HG03520 (cell line): ENCODE results near the gene BAHCC1.

Experiments
- ATAC-seq: cut with Tn5 transposase; IDR thresholded peaks from one replicate; pipeline ENCODE4 v1.9.1; 2021; ENCODE audit warnings: mild to moderate bottlenecking, moderate library complexity; ENCODE audit not compliant: unreplicated experiment

BAHCC1 gene

DNA sequence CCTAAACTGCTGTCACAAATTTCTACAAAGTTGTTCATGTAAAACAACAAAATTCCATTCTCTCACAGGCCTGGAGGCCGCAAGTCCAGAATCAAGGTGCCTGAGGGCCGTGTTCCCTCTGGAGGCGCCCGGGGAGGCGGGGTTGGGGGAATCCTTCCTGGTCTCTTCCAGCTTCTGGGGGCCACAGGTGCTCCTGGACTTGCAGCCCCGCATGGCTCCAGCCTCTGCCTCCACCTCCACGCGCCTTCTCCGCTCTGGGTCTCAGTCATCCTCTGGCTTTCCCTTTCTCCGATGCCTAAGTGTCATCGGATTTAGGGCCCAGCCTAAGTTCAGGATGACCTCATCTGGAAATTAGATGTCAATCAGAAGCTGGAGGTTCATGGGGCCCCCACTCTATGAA lies 28.6 kb upstream of the BAHCC1 start:
- ATAC-seq: no peak

DNA sequence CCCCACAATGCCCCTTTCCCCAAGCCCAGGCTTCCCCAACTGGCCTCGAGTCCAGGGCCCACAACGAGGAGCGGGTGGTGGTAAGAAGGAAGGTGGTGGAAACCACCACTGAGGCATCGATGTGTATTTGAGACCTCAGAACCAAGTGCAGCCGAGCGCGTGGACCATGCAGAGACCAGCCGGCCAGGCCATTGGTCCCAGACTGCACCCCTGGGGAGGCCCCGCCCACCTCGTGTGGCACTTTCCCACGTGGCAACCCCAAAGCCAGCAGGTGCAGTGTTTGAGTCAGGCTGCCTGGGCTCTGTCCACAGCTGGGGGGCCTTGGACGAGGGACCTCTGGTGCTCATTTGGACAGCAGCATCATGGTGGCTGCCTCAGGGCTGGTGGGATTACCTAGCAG lies 28.1 kb upstream of the BAHCC1 start:
- ATAC-seq: no peak

GRCh38 chr17:81368161-81369022 lies 26.9 kb upstream of the BAHCC1 start:
- ATAC-seq: no peak

DNA sequence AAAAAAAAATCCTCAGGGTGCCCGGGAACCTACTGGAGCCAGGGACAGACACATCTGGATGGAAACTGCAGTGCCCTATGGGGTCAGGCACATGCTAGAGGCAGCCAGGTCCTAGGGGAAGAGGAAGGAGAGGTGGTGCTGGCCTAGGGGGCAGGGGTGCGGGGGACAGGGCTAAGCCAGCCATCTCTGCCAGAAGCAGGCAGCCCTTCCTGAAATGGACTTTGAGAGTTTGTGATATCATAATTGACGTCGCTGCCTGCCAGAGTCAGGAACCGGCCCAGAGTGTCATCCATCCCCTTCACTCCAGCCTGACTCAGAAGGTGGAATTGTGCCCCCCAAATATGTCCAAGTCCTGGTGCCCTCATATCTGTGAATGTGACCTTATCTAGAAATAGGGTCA lies 25.0 kb upstream of the BAHCC1 start:
- ATAC-seq: no peak

- no peak for ATAC-seq
Measured at GRCh38 chr17:81371910-81372760, 23.1 kb upstream of the BAHCC1 start.

DNA sequence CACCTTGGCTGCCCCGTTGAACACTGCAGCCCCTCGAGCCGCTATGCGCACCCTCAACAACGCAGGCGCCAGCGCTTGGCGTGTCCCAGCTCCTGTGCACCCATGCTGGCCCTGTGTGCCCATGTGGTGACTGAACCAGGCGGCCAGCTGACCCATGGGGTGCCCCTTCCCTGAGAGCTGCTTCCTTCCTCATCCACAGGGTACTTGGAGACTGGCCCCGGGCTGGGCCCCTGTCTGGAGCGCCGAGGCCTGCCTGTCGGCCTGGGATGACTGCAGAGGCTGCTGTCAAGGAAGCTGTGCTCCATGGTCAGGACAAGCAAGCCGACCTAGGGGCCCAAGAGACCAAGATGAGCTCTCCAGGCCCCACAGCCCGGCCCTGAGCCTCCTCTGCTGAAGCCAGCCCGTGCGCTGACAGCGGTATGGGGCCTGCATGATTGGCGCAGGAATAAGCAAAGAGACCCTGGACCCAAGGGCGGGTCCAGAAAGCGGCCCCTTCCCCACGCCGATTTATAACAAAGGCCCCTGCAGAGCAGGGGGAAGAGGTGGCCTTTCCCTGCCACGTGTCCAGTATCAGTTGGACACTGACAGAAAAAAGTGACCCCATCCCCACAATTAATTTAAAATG lies 21.6 kb upstream of the BAHCC1 start:
- no peak for ATAC-seq

GRCh38 chr17:81374890-81375289 lies 20.4 kb upstream of the BAHCC1 start:
- ATAC-seq: no peak

DNA sequence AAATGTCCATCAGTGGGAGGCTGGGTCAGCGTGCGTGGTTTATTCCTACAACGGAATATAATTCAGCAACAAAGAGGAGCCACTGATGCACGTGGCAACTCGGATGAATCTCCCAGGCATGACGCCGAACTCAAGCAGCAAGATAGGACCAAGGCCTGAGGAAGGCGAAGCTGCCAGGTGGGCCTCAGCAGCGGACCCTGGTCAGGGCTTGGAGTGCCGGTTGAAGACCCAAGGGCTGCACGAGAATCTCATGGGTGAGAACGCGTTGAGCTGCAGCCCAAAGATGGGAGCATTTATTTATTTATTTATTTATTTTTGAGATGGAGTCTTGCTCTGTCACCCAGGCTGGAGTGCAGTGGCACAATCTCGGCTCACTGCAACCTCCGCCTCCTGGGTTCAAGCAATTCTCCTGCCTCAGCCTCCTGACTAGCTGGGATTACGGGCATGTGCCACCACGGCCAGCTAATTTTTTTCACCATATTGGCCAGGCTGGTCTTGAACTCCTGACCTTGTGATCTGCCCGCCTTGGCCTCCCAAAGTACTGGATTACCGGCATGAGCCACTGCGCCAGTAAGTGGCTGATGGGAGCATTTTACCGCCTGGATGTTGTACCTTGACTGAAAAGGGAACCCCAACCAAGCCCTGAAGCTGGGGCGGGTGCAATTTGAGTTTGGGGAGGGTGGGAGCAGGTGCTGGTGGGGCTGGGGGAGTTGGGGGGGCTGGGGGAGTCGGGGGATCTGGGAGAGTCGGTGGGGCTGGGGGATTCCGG lies 18.1 kb upstream of the BAHCC1 start:
- no peak for ATAC-seq

- ATAC-seq: no peak
Measured at GRCh38 chr17:81378941-81379511, 16.2 kb upstream of the BAHCC1 start.

DNA sequence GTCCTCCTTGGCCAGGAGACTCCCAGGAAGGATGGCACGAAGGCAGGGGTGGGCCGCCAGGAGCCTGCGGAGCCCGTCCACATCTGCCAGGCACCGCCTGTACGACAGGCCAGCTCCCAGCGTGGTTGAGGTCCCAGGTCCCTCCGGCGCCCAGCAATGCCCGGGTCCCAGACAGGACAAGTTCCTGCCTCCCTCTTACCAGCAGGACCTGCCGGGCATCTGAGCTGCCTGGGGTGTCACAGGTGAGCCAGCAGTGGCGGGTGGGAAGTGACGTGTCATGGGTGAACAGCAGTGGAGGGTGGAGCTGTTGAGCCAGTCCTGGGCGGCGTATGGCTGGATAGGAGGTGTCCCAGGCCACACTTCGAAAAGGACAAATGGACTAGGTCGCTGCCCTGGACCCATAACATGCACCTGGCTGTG lies 15.7 kb upstream of the BAHCC1 start:
- ATAC-seq: no peak

DNA sequence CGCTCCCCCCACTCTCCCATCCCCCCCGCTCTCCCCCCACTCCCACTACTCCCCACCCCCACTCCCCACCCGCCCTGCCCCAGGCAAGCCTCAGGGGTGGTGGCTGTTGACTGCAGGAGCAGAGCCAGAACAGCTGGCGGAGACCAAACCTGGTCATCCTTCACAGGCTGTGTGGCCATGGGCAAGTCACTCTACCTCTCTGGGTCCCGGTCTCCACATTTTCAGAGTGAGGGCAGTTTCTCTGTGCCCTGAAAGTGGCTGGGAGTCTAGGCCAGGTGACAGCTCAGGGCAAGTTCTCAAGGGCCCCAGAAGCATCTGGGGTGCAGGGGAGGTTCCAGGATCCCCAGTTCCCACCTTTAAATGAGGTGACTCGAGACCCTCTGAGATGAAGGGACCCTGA lies 15.1 kb upstream of the BAHCC1 start:
- ATAC-seq: no peak

- ATAC-seq: no peak
Measured at GRCh38 chr17:81380666-81381518, 14.4 kb upstream of the BAHCC1 start.

DNA sequence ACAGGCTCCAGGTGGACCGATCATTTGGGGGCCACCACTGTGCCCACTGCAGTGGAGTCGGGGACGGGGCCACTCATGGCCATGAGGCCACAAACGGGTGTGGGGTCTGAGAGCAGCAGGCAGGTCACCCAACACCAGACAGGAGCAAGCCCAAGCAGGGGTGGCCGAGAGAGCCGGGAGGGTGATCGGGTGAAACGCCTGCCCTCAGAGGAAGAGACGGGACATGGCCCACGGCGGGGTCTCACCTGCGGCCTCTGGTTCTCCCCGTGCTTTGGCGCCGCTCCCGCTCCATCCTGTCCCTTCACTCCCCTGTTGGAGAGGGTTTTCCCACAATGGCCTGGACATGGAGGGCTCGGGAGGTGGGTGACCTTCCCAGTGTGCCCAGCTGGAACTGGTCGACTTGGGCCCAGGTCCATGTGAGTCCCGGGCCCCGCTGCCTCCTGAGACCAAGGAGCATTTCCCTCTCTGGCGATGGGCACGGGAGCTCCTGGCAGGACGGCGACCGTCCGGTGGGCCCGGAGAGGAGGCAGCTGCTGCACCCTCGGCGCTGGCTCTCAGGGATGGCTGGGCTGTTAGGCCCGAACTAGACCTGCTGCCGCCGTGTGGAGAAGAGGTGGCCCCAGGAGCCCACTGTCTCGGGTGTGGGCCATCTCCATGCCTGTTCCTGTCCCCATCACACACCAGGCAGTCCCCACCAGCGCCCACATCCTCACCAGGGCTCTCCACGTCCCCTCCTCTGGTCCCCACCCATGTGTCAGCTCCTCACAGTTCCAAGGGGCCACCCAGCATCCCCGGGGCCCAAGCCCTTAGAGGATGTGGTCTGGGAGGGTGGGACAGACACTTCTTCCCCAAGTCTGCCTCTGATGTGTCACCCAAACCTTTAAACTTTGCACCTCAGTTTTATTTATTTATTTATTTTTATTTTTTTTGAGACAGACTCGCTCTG lies 13.4 kb upstream of the BAHCC1 start:
- no peak for ATAC-seq

- no peak for ATAC-seq
Measured at GRCh38 chr17:81382851-81383250, 12.4 kb upstream of the BAHCC1 start.

- no peak for ATAC-seq
Measured at GRCh38 chr17:81383504-81384421, 11.5 kb upstream of the BAHCC1 start.

DNA sequence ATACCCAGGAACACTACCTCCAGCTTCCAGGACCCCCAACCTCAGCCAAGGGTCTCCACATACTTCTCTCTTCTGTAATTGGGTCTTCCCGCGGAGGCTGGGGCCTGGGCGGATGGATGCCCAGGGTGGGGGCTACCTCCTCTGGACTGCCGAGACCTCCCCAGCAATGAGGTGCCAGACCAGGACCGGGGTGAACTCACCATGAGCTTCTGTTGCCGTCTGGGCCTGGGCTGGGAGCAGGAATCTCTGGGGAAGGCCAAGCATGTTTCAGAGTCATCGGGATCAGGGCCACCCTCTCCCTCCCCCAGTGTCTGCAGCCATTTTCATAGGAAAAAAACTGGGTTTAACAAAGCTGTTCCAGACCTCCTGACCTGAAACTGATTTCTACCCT lies 10.3 kb upstream of the BAHCC1 start:
- no peak for ATAC-seq

DNA sequence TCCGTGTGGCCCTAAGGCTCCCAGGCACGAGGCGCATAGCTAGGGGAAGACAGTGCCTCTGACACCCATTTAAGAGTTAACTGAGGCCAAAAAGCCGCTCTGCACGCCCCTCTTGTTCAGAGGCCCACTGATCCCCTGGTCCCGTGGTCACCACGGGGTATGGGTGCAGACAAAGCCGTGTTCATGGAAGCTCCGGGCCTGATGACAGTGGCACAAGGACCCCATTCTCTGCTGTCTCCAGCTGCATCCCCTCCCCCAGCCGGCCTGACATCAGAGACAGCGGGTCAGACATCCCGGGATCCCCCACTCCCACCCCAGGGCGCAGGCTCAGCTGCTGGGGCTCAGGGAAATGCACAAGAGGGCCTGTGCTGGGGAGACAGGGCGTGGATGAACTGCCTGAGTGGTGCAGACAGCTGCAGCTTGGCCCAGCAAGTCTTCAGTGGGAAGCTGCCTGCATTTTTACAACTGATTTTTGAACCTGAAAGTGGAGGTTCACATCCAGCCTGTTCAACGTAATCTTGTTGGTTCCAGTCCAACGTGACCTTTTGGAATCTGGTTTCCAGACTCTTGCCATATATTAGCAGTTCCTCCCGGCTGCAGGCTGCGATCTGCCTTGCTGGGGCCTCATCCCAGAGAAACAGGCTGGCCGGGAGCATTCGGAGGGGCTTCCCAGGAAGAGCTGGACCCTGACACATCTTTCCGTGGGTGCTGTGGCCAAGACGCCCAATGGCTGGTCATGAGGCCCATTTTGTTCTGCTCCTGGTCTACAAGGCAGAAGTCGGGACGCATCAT lies 9.7 kb upstream of the BAHCC1 start:
- no peak for ATAC-seq
